Cerebellar nuclear complex (tissue), 1 donor: Measurements from ENCODE around the gene ADARB1.

Experiments
- DNase-seq, 2 experiments: peaks; one replicate each; lab custom pipeline; 2025; lab: John Stamatoyannopoulos, UW

ADARB1 gene

DNA sequence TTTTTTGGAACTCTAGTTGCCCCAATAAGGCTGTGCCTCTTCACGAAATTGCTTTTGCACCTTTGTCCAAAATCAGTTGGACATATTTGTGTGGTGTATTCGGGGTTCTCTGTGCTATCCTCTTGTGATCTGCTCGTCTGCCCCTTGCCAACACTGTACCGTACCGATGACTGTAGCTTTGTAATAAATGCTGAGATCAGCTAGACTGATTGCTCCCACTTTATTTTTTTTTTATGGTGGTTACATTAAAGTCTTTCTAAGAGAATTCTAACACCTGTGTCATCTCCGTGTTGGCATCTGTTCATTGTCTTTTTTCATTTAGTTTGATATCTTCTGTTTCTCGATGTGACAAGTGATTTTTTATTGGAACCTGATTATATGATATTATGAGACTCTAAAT, 94.1 kb downstream of the ADARB1 start:
- DNase-seq: no peak

DNA sequence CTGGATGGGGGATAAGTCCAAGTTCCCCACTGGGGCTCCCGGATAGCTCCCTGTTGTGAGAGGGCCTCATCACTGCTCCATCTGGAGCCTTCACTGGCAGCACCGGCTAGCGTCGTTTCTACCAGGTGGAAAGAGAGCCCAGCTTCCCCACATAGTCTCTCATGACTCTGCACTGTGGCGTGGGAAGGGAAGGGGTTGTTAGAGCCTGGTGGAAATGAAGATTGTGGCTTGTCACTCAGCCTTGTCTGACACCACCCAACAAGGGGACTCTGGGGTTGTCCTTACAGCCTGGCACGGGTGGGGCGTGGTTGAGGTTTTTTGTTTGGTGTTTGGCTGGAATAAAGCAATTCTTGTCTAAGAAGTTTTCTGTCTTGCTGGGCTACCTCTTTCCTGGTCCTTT, 94.6 kb downstream of the ADARB1 start:
- DNase-seq: no peak

DNA sequence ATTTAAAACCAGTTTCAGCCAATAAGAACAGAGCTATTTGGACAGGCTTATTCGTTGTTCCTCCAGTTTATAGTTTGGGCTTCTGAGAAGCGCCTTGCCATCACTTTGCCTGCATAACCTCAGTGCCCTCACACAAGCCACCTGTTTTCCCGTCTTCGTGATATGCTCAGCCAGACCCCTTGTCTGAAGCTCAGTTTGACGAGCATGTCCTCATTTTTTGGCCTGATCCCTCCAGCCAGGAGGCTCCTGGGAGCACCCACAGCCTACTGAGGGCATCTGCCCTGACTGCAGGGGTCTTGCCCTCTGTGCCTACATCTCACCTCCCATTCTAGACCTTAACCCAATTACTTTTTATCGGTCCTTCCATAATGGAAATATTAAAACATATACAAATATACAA, 95.3 kb downstream of the ADARB1 start:
- DNase-seq: no peak

DNA sequence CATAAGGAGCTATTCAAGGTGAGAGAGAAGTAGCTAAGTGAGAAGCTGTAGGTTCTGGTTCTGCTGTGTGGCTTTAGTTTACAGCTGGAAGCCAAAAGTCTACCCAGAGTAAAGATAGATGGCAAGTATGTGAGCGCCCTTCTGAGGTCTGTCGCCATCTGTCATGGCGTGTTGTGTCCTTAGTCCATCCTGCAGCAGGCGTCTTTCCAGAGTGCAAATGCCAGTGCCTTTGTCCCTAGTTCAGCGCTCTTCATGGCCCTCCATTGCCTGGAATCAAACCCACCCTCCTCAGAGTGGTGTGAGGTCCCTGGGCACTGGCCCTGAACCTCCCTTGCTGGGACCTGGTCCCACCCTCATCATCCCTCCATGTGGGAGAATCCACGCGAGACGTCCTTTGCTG, 96.6 kb downstream of the ADARB1 start:
- DNase-seq: no peak

DNA sequence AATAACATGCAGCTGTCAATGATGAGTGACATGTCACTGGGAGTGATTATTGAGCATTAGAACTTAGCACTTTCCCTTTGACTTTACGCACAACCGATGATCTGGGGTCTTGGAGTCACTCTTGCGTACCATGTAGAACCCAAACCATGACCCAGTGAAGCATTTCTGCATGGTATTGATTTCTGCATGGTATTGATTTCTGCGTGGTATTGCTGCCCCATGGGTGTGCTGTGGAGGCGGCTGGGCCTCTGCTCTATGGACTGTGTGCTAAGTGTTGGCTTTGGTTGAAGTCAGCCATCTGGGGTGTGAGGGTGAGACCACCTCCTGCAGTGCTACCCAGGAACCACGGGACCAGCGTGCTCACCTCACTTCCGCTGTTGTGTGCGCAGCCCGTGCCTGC, 98.0 kb downstream of the ADARB1 start:
- no peak for DNase-seq

DNA sequence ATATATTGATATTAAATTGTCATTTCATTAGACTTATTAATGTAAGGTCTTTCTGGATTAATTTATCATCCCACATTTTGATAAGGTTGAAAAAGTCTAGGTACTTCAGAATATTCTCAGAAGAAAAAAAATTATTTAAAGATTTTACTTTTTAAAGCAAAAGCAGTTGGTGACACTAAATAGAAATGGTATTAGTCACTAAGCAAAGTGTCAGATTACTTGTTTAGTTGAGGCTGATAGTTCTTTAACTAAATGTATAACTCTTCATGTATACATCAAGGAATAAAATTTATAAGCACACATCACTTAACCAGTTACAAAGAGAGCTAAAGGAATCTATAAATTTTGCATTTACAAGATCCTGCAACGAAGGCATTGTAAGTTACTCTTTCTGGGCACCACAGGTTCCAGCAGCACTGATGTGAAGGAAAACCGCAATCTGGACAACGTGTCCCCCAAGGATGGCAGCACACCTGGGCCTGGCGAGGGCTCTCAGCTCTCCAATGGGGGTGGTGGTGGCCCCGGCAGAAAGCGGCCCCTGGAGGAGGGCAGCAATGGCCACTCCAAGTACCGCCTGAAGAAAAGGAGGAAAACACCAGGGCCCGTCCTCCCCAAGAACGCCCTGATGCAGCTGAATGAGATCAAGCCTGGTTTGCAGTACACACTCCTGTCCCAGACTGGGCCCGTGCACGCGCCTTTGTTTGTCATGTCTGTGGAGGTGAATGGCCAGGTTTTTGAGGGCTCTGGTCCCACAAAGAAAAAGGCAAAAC, 101.1 kb downstream of the ADARB1 start:
- DNase-seq: no peak

DNA sequence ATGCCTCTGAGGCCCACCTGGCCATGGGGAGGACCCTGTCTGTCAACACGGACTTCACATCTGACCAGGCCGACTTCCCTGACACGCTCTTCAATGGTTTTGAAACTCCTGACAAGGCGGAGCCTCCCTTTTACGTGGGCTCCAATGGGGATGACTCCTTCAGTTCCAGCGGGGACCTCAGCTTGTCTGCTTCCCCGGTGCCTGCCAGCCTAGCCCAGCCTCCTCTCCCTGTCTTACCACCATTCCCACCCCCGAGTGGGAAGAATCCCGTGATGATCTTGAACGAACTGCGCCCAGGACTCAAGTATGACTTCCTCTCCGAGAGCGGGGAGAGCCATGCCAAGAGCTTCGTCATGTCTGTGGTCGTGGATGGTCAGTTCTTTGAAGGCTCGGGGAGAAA, 101.8 kb downstream of the ADARB1 start:
- no peak for DNase-seq

DNA sequence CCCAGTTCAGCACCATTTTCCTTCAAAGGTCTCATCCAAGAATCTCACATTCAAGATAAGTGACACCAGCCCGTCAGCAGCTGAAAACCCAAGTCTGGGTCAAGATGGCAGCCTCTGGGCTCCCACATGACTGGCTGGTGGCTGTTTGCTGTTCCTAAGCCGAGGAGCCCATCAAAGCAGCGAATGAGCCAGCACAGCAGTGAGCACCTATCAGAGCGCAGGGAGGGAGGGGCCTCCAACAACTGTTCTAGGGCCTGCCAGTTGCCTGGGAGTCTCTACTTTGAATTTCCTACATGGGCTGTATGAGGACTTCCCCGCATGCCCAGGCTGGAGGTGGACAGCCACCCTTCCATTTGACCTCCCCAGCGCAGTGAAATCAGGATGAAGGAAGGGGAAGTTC, 102.7 kb downstream of the ADARB1 start:
- DNase-seq: no peak

DNA sequence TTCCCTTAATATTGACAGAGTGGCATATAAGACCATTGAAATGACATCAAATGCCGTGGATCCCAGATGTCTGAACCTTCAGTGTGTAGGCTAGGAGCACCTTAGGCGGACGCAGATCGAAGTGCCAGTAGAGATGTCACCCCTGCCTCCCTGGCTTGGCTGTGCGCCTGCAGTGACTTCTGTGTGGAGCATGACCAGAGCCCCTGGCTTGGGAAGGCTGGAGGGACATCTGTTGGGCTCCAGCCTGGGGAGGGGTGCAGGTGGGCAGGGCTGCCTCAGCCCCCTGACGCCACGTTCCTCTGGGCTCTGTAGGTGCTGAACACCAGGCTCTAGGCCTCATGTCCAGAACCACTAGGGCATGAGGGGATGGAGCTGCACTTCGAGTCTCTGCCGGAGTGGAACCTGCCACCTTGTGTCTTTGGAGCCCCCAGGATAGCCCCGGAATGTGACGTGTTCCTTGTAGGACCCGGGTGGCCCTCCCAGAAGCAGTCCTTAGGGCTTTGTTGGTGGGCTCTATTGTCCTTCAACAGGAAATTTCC, 103.8 kb downstream of the ADARB1 start:
- no peak for DNase-seq

DNA sequence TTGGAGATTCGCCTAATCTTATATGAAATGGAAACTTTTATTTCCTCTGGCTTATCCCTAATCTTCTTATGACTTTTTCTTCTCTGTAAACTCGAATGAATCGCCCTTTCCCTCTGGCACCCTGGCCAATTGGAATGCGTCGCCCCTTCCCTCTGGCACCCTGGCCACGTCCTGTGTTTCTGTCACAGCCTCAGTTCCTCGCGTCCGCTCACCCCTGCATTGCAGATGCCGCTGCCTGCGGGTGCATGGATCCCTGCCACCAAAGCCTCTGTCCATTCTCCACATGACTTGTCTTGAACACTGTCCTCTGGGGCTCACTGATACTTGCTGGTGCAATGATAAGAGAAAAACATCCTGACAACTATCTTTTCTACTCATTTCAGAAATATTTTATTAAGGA, 104.6 kb downstream of the ADARB1 start:
- no peak for DNase-seq

DNA sequence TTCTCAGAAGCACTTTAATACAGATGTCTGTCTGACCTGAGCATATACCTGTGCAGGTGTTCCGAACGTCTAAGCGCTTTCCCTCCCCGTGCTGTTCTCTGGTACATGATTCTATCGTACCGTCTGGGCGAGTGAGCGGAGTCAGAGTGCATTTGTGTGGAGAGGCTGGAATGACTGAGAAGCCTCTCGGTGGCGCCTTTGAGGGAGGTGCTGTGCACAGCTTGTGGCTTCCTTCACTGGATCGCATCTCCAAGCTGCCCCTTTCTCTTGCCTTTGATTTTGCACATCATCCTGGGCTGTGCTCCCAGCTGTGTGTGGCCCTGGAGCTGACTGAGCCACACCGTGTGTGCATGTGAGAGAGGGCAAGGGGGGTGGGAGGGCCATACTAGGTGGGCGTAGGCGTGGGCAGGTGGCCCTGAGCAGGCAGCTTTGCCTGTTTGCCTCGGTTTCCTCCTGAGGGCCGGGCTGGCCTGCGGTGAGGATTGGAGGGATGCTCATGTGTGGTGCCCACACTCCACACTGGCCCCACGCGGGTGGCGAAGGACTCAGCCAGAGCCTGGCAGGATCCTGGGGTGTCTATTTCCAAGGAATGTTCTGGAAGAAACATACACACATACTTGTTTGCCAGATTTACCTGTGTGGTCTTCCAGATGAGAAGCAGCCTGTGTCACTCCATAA, 105.3 kb downstream of the ADARB1 start:
- no peak for DNase-seq

DNA sequence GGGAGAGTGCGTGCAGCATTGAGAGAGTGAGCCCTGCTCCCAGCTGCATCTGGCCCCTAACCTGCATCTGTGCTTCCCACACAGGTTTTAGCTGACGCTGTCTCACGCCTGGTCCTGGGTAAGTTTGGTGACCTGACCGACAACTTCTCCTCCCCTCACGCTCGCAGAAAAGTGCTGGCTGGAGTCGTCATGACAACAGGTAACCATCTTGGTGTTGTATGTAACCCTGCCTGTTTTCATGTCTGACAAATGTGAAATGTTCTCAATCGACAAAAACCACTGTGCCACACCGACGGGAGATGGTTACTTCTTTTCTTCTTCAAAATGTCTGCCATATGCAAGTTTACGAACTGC, 105.8 kb downstream of the ADARB1 start:
- no peak for DNase-seq

DNA sequence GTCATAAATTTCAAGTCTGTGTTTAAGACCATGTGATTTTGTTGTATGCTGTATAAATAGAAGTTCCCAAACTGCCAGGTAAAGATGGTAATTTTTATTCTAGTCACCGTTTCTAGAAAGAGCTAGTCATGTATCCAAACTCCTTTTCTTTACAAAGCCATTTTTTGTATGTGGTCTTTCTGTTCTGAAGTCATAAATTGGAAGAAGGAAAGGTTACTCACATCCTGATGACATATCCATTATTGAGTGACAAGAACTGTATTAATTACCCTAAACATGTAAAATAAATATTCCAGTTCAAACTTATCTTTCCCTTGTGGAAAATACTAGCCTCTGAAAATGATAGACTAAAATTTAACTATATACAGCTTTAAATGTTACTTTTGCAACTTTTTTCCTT, 108.6 kb downstream of the ADARB1 start:
- no peak for DNase-seq

DNA sequence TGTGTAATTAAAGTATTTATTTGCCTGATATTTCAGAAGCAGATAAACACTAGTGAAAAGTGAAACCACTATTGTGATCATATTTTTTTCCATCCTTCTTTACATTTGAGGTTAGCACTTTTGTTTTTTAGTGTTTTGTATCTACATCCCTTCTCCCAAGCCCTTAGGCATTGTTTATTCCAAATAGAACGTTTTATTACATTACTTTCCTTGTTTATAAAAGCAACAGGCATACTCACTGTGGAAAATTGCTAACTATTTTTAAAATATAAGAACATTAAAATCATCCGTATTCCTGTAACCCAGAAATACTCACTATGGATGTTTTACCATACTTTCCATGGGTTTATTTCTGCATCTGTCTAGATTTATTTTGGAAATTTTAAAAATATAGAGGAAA, 109.5 kb downstream of the ADARB1 start:
- no peak for DNase-seq

DNA sequence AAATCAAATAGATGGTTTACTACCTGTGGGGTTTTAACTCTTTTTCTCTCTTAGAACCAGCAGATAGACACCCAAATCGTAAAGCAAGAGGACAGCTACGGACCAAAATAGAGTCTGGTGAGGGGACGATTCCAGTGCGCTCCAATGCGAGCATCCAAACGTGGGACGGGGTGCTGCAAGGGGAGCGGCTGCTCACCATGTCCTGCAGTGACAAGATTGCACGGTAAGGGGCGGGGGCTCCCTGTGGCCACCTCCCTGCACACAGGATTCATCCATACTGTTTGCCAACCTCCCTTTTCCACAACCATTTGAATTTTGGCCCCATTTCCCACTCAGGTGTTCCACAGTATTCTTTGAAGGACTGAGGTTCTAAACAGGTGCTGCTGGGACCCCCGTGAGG, 110.5 kb downstream of the ADARB1 start:
- no peak for DNase-seq

DNA sequence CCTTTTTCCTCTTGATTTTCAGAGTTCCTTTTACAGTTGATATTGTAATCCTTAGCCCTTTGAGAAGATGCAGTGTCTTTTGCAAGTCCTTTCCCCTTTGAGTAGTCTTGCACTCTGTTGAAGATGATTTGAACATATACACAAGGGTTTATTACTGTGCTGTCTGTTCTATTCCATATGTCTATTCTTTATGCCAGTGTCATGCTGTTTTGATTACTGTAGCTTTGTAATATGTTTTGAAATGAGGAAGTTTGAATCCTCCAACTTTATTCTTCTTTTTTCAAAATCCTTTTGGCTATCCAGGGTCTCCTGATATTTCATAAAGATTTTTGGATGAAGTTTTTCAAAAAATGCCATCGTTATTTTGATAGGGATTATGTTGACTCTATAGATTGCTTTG, 112.3 kb downstream of the ADARB1 start:
- DNase-seq: no peak

DNA sequence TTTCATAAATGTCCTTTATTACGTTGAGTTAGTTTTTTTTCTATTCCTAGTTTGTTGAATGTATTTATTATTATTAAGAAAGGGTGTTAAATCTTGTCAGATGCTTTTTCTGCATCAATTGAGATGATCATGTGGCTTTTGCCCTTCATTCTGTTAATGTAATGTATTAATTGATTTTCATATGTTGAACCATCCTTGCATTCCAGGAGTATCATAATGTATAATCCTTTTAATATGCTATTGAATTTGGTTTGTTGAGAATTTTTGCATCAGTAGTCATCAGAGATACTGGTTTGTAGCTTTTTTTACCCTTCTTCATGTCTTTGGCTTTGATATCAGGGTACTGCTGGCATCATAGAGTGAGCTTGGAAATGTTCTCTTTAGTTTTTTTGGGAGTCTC, 113.3 kb downstream of the ADARB1 start:
- no peak for DNase-seq

DNA sequence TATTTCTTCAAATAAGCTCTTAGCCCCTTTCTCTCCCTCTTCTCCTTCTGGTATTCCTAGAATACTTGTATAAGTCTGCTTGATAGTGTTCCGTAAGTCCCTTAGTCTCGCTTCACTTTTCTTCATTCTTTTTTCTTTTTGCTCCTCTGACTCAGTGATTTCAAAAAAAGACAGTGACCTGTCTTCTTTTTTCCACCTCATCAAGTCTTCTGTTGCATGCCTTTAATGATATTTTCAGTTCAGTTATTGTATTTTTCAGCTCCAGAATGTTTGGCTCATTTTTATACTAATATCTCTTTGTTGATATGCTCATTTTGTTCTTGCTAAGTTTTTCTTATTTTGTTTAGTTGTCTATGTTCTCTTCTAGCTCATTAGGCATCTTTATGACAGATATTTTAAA, 115.6 kb downstream of the ADARB1 start:
- DNase-seq: no peak

DNA sequence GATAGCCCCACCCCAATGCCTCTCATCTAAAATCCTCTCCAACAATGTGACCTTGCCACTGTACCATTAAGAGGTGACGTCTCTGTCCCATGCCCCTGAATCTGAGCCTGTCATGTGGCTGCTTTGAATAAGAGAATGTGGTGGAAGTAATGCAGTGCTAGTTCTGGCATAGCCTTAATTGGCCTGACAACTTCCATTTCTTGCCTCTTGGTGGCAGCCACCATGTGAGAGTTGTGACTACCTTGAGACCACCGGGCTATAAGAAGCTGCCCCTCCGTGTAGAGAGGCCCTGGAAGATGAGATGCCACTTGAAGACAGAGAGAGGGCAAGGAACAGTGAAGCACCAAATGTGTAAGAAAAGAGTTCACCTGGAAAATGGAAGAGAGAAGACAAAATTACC, 118.0 kb downstream of the ADARB1 start:
- no peak for DNase-seq

DNA sequence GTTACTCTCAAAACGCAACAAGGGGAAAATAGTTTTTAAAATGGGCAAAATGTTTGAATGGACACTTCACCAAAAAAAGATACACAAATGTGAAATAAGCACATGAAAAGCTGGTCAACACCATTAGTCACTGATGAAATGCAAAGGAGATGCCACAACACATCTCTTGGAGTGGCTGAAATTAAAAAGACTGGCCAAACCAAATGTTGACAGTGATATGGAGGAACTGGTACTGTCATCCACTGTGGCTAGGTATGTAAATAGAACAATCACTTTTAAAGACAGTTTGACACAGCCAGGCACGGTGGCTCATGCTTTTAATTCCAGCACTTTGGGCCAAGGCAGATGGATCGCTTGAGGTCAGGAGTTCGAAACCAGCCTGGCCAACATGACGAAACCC, 122.2 kb downstream of the ADARB1 start:
- DNase-seq: no peak

DNA sequence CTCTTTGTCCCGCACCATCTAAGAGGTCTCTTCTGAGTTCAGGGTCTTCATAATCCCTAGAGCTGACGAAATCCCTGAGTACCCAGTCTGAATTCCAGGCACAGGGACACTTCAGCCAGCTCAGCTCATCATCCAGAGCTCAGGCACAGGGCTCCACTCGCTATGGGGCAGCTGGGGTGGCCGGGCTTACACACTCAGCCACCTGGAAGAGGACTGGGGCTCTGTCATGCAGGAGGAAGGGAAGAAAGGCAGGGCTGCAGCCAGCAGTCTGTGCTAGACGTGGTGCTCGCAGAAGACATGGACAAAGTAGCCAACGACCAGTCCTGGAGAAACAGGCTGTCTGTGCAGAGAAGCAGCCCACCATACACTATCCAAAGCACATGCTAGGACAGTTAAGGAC, 124.8 kb downstream of the ADARB1 start:
- DNase-seq: no peak

DNA sequence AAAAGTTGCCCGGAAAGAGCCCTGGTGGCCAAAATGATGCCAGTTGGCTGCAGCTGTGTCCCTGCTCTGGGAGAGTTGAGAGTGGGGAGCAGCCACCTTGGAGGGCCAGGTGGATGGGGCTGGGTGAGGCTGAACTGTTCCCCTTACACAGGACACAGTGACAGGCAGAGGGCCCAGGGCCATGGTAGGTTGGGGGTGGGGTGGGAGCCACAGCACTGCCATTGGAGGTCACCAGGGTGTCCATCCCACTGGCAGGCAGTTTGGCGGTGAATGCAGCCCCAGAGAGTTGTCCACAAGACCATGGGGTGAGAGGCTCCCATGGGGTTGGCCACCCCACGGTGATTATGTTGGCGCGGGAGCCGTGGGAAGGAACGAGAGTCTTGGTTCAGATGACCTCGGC, 125.7 kb downstream of the ADARB1 start:
- DNase-seq: no peak

DNA sequence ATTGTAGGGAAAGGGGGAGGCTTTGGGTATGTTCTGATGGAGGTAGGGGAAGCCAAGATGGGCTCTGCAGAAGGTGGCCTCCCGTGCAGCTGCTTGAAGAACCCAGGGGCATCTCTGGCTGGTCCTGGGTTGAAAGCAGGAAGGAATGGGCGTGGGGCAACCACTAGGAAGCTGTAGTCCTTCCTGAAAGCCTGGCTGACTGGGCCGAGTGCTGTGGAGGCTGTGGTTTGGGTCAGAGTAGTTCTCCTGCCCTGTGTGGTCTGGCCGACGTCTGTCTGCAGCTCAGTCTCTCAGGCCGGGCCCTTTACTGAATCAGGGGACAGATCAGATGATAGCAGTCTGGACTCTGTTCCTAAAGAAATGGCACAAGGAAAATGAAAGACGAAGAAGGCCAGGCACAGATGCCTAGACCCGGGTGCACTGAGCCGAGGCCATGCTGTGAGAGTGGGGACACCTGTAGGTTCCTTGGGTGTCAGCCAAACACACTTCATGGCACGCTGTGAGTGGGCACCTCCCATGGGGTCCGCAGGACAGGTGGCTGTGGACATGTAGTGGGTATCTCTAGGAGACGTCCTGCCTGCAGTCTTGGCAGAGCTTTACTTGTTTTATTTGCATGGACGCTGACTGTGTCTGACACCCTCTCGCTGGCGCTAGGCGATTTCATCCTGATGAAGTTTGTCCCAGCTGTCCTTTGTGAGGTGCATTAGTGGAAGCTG, 126.4 kb downstream of the ADARB1 start:
- no peak for DNase-seq
